ENCODE measurements around the gene HOXC6. TPM values are rescaled to one million over a fixed set of nuclear protein-coding genes. Genes with fewer than 3 reads are reported as not detected.

HOXC6 gene
- total RNA-seq, 4 donors from 2014 or later, result 0.48 TPM; not detected in 3

DNA sequence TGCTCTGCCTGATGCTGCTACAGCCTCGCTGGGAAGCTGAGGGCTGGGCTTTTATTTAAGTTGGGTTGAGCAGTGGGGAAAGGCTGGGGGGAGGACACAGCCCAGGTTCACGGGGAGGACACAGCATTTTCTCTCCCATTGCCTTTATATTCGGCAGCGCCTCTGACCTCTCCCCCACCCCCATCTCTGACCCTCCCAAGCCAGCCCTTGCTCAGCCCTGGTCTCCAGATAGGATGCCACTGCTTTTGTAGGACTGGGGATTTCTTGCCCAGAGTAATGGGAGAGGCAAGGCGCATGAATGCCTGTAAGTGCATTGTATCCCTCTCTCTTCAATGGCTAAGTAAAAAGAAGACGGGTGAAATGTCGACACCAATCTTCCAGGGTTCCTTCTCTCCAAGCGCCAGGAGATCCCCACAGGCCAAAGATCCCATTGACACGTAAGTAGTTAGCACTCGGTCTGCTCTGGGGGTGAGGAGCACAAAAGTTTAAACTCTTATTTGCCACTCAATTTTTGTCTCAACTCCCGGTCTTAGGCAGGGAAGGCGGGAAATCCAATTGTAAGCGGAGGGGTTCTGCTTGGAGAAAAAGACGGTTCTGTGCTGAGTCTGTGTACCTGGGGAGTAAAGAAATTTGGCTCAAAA lies 30.0 kb downstream of the HOXC6 start:
- Histone ChIP-seq H3K27me3 (peaks cover 100% of the 10 kb centered on the region), H3K36me3 (no peaks in the 10 kb centered on the region), H3K9me3 (no peaks in the 10 kb centered on the region), H3K4me1 (peaks cover 0 to 15% (median 9%) of the 10 kb centered on the region in 4 donors), H3K27ac (no peak overlapping the region), H3K4me3 (no peak overlapping the region)
- DNase-seq, result no peak
- TF ChIP-seq EP300 (IDR thresholded peaks at IDR 0.05; ENCODE audit: low read depth) (no peak), POLR2A (IDR thresholded peaks at IDR 0.05) (no peak)
- intact Hi-C loops (cut with DNase I; ENCODE audit: low total_unique reads) (no loop called here), in situ Hi-C loops (cut with MboI; ENCODE audit: low pct_ligation_motif_present in 1 of 4, low pct_unique_long_range_greater_than_20kb in 1 of 4, low sequenced_read_pairs in 3 of 4) (no loop called here)
- WGBS, 2 donors (ENCODE audit: low coverage in 1 of 2), result 68 to 71% methylated on average over 6 to 13 of the region's 14 CpGs

DNA sequence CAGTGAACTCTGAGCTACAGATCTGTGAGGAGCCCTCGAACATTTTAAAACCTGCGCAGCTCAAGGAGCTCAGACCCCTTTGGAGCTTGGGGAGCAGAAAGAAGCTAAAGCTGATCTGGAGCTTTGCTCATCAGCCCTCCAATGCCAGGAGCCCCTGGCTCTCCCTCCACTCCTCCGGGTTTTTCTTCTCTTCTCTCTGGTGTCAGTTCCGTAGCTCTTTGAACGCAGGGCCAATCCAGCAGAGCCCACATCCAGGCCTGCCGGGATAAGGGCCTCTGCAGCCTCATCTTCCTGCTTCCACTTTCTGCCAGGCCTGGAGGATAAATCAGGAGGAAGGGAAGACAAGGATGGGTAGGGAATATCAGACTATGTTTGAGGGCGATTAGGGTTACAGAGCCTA lies 31.4 kb downstream of the HOXC6 start:
- H3K36me3 ChIP-seq, result no peaks in the 10 kb centered on the region
- TF ChIP-seq EP300 (IDR thresholded peaks at IDR 0.05; ENCODE audit: low read depth), result no peak
- TF ChIP-seq POLR2AphosphoS5 (IDR thresholded peaks at IDR 0.05), result no peak
- TF ChIP-seq, protein P1, sequence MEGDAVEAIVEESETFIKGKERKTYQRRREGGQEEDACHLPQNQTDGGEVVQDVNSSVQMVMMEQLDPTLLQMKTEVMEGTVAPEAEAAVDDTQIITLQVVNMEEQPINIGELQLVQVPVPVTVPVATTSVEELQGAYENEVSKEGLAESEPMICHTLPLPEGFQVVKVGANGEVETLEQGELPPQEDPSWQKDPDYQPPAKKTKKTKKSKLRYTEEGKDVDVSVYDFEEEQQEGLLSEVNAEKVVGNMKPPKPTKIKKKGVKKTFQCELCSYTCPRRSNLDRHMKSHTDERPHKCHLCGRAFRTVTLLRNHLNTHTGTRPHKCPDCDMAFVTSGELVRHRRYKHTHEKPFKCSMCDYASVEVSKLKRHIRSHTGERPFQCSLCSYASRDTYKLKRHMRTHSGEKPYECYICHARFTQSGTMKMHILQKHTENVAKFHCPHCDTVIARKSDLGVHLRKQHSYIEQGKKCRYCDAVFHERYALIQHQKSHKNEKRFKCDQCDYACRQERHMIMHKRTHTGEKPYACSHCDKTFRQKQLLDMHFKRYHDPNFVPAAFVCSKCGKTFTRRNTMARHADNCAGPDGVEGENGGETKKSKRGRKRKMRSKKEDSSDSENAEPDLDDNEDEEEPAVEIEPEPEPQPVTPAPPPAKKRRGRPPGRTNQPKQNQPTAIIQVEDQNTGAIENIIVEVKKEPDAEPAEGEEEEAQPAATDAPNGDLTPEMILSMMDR (IDR thresholded peaks at IDR 0.05), result no peak
- in situ Hi-C loops (cut with MboI; ENCODE audit: low pct_ligation_motif_present in 1 of 4, low pct_unique_long_range_greater_than_20kb in 1 of 4, low sequenced_read_pairs in 3 of 4) (no loop called here), intact Hi-C loops (cut with DNase I; ENCODE audit: low total_unique reads) (no loop called here)
- no peak overlapping the region for H3K27ac ChIP-seq
- no peaks in the 10 kb centered on the region for H3K9me3 ChIP-seq
- H3K4me1 ChIP-seq, result peaks cover 0 to 3% (median 3%) of the 10 kb centered on the region in 4 donors
- no peak for DNase-seq
- WGBS, 2 donors (ENCODE audit: low coverage in 1 of 2), result 39% methylated on average over 7 of the region's 7 CpGs; no CpG with 5 or more reads in 1 of the 2 donors
- H3K27me3 ChIP-seq, result peaks cover 100% of the 10 kb centered on the region
- no peak overlapping the region for H3K4me3 ChIP-seq

DNA sequence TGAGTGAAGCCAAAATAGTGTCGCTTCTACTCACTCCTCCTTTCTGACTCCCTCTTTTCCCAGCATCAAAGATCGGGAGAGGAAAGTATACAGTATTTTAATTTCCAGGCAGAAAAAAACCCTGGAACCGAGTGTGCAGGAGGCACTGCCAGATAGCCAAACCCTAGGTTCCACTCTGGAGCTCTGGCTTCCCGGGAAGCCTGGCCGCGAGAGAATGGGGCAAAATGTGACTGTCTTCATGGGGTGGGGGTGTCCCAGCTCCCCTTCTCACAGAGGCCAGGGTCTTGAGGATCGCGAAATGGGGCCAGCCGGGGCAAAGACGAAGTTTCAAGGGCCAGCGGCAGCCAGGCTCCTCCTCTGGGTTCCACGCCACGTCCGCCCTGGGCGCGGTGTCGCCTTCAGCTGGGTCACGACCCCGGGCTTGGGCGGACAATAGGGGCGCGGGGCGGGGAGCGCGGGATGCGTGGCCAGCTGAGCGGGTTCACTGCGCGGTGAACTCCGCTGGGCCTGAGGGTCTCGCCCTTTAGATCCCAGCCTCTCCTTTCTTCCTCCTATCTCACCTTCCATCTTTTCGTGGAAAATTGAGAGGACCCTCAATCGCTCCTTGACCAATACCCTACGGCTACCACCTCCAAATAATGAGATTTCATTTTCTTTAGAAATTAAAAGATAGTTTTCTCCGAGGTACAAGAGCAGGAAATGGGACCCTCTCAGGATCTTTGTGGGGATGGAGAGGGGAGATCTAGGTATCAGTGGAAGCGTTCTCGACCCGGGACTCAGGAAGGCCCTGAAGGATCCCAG lies 32.1 kb downstream of the HOXC6 start:
- Histone ChIP-seq H3K4me1 (no peaks in the 10 kb centered on the region), H3K27ac (no peak overlapping the region), H3K9me3 (no peaks in the 10 kb centered on the region), H3K27me3 (peaks cover 100% of the 10 kb centered on the region), H3K4me3 (no peak overlapping the region), H3K36me3 (no peaks in the 10 kb centered on the region)
- WGBS, 2 donors (ENCODE audit: low coverage in 1 of 2), result 67 to 80% methylated on average over 10 to 38 of the region's 38 CpGs
- TF ChIP-seq POLR2AphosphoS5 (IDR thresholded peaks at IDR 0.05), result no peak
- no peak for TF ChIP-seq EP300 (IDR thresholded peaks at IDR 0.05; ENCODE audit: low read depth)
- TF ChIP-seq POLR2A (IDR thresholded peaks at IDR 0.05), result no peak
- TF ChIP-seq, protein P1 (IDR thresholded peaks at IDR 0.05), result no peak
- in situ Hi-C loops (cut with MboI; ENCODE audit: low pct_ligation_motif_present in 1 of 4, low pct_unique_long_range_greater_than_20kb in 1 of 4, low sequenced_read_pairs in 3 of 4), result no loop called here
- no peak for DNase-seq
- intact Hi-C loops (cut with DNase I; ENCODE audit: low total_unique reads), result no loop called here

DNA sequence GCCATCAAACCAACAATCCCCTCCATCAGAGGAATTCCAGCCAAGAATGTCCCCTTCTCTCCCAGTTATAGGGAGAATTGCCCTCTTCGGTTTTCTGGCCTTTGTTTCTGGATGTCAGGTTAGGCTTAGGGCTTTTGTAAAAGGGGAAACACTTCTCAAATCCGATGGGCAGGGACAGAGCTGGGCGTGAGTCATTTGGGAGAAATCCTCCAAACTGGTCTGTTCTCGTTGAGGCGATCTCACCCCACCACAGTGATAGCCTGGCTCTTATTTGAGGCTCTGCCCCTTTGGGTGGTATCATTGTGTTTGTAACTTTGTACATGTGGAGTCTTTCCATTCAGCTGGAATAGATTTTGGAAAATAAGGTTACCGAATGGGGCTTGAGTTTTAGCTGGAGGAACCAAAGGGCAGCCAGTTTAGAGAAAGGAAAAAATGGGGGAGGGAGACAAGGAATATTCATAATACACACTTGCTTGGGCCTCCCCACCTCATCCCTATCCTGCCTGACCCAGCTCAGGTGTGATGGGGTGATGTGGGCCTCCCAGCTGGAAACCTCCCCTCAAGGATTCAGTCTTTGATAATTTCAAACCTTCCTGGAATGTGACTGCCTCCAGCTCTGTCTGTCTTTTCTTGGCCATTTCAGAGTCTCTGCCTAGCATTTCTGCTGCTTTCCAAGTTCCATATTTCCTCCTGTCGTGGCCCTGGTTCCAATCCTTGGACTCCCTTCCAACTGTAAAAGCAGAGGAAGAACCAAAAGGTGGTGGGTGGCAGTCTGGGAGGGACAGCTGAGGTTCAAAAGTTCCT lies 32.9 kb downstream of the HOXC6 start:
- Histone ChIP-seq H3K27ac (no peak overlapping the region), H3K27me3 (peaks cover 100% of the 10 kb centered on the region), H3K4me3 (no peak overlapping the region), H3K4me1 (no peaks in the 10 kb centered on the region), H3K9me3 (no peaks in the 10 kb centered on the region), H3K36me3 (no peaks in the 10 kb centered on the region)
- WGBS, 2 donors (ENCODE audit: low coverage in 1 of 2), result 75% methylated on average over 3 to 7 of the region's 7 CpGs
- no peak for TF ChIP-seq EP300 (IDR thresholded peaks at IDR 0.05; ENCODE audit: low read depth)
- TF ChIP-seq, protein P1 (IDR thresholded peaks at IDR 0.05), result no peak
- no peak for TF ChIP-seq POLR2AphosphoS5 (IDR thresholded peaks at IDR 0.05)
- no peak for TF ChIP-seq POLR2A (IDR thresholded peaks at IDR 0.05)
- intact Hi-C loops (cut with DNase I; ENCODE audit: low total_unique reads) (no loop called here), in situ Hi-C loops (cut with MboI; ENCODE audit: low pct_ligation_motif_present in 1 of 4, low pct_unique_long_range_greater_than_20kb in 1 of 4, low sequenced_read_pairs in 3 of 4) (no loop called here)
- no peak for DNase-seq
